NT2/D1 (cell line): ENCODE measurements around the gene NAGS.

Source experiments
- YY1 ChIP-seq: IDR thresholded peaks from 2 replicates; pipeline ENCODE4 v1.6.1; 2011; ENCODE audit not compliant: insufficient read length, insufficient read depth
- ZNF274 ChIP-seq: IDR thresholded peaks from 2 replicates; pipeline ENCODE4 v1.6.1; 2011; ENCODE audit warnings: mild to moderate bottlenecking, low read depth, low read length

DNA sequence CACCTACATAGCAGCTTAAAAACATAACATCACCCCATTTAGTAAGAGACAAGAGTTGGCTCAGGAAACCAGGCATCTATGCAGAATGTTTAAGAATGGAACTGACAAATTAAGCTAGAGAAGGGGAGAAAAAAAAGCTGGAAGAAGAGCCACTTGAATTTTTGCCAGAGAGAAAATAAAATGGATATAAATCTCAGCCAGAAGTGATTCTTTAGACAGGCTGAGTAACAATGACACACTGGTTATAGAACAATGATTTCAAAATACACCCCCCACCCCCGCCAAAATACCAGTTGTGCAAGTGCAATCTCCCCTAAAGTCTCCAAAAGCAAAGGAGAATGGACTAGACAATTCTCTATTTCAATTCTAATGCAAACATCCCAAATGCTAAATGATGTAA is 39.6 kb downstream of the NAGS start:
- TF ChIP-seq YY1 (no peak), ZNF274 (no peak)
